Esophagus mucosa (tissue), 1 donor: ENCODE results near the gene FKBP2. TPM values are rescaled to one million over a fixed set of nuclear protein-coding genes. Genes with fewer than 3 reads are reported as not detected.

Experiments used
- ATAC-seq: fragments of 200-7000 bp; cut with Tn5 transposase; one replicate; pipeline ENCODE4 v1.9.1; 2020
- total RNA-seq: library from RNA; stranded (reverse); gene quantifications from one replicate; pipeline ENCODE4 v1.2.4, GENCODE V29; 2023
- donor health status: DM: yes; HTN: yes; CAD: no.

The FKBP2 gene
- total RNA-seq, 1 donor from 2014 or later: 40.7 TPM

DNA sequence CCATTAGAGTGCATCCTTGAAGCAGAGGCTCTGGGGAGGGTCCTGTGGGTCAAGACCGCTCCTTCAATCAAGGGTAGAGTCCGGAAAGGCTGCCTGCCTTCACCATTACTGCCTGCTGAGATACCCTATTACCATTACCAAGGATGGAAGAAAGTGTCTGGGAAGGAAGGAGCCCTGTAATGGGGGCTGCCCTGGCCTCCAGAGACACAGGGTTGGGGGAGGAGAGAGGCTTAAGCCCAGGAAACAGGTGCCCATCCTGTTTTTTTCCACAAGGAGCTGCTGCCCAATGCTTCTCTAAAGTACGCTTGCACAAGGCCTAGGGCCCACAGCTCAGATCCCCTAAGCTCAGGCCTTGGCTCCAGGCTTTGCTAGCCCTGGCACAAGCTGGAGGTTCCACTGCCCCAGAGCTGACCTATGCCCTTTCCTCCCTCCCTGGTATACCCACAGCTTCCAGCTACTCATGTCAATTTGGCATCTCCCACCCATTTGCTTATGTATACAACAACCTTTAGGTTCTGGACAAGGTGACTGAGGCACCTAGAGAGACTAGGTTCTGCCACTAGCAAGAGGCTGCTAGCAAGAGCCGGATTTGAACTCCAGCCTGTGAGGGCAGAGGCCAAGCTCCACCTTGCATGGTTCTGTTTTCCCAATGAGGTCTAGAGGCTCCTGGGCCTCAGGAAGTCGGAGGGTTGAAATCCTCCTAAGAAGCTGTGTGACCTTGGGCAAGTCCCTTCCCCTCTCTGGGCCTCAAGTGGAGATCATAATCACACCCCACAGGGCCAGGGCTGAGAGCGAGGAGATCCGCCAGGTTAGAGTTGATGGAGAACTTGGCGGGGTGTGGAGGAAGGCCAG lies 8.9 kb downstream of the FKBP2 start:
- no peak for ATAC-seq

DNA sequence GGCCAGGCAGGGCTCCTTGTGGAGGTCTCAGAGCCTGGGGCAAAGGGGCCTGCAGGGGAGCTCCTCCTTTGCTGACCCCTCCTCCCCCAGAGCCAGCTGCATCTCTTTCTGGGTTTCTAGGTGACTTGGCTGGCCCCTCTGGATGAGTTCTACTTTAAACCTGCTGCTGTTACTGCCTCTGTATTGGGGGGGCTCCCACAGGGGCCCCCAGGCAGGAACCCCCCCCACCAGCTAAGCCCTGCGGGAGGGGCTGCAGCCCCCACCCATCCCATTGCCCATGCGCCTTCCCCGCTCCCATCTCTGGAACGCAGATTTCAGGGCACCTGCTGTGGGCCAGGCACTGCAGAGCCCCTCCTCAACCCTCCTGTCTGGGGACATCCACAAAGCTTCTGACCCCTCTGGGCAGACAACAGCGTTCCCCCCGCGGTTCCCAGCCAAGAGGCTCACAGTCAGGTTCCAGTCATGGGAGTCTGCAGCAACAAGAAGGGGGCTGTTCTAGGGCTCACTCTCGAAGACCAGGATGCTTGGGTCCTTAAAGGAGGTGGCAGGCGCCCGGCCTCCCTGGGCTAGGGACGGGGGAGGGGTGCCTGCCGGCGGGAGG lies 9.6 kb downstream of the FKBP2 start:
- ATAC-seq: no peak

DNA sequence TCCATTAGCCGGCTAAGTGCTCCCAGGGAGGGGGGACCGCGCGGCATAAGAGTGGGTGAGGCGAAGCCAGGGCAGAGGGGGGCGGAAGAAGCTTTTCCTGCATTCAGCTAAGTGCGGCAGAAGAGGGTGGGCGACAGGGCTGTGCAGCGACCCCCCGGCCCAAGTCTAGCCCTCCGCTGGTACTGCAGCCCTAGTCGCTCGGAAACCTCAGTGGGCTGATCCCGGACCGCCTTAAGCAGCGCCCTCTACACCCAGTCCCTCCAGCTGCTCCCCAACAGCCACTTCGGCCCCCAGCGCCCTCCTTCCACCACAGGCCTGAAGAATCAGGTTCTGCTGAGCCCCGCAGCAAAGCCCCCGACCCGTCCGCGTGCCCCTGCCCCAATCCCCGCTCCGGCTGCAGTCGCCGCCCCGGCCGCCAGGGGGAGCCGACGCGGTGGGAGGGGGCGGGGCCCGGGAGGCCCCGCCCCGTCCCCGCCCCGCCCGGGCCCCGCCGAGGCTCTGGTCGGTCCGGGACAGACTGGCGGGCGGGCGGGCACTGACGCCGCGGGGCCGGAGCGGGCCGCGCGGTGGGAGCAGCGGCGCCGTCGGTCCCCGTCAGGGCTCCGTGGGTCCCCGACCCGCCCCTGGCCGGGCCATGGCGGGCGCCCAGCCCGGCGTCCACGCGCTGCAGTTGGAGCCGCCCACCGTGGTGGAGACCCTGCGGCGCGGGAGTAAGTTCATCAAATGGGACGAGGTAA lies 10.3 kb downstream of the FKBP2 start, which contains the start of gene PLCB3:
Gene PLCB3 (plus strand): TSS at position 515 of the 737 bp plus-strand sequence. CDS start 120 bp downstream, at position 635.
- ATAC-seq: peak; percentile 61

DNA sequence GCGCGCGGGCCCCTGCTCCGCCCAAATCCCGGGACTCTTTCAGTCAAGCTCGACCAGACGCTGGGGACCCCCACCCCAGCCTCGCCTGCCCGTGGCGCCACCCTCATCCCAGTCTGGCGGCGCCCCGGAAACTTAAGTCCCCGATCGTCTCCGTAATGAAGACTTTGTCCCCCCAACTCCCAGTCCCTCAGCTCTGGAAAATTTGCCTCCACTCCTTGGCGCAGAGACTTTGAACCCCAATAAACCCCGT lies 10.8 kb downstream of the FKBP2 start:
- ATAC-seq: no peak

DNA sequence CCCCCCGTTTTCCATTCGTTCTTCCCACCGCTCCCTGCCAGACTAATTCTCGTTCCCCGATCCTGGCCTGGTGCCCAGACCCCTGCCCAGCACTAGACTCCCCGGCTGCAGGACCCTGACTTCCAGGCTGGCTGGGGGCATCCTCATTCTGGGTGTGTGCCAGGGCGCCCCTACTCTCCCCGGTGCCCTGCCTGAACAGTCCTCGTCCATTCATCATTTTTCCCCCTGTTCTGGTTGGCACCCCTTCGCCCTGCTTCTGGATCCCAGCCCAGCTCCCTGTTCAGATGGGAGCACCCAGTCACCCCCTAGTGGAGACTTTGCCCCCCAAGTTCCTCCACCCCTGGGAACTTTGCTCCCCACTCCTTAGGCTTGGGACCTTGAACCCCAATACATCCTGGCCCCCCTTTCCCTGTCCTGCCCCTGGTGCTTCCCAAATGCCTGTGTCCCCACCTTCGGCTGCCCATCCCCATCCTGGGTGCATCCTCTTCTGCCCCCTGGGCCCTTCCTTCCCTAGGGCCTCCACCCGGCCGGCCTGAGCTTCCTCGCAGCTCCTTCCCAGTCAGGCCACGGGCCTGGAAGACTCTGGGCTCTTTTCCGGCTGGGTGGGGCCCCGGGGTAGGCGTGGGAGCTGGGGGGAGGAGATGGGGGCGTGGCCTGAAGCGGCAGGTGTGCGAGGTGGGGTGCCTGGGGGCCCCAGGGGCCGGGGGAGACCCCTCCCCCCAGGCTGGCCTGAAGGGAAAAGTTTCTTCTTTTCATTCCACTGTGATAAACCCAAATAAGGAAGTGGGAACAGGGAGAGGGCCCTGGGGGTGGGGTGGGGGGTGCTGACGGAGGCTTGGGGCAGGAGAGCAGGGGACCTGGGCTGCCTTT lies 11.3 kb downstream of the FKBP2 start:
- ATAC-seq: peak; percentile 48

DNA sequence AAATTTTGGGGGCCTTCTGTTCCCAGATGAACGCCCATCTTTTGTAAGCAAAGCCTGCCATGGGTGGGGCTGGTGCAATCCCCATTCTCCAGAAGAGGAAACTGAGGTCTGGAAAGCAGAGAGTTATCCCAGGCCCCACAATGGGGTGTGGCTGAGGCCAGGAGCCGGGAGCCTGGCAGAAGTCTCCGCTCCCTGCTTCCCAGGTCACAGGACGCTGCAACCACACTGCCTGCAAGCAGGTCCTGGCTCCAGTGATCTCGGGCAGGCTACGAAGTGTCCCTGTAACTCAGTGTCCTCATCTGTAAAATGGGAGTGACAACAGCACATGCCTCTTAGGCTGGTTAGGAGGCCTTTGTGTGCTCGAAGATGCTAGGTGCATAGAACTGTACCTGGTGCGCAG lies 12.1 kb downstream of the FKBP2 start:
- no peak for ATAC-seq

- no peak for ATAC-seq
Measured at GRCh38 chr11:64253481-64253880, 12.6 kb downstream of the FKBP2 start.

GRCh38 chr11:64254326-64254725 lies 13.4 kb downstream of the FKBP2 start:
- no peak for ATAC-seq

DNA sequence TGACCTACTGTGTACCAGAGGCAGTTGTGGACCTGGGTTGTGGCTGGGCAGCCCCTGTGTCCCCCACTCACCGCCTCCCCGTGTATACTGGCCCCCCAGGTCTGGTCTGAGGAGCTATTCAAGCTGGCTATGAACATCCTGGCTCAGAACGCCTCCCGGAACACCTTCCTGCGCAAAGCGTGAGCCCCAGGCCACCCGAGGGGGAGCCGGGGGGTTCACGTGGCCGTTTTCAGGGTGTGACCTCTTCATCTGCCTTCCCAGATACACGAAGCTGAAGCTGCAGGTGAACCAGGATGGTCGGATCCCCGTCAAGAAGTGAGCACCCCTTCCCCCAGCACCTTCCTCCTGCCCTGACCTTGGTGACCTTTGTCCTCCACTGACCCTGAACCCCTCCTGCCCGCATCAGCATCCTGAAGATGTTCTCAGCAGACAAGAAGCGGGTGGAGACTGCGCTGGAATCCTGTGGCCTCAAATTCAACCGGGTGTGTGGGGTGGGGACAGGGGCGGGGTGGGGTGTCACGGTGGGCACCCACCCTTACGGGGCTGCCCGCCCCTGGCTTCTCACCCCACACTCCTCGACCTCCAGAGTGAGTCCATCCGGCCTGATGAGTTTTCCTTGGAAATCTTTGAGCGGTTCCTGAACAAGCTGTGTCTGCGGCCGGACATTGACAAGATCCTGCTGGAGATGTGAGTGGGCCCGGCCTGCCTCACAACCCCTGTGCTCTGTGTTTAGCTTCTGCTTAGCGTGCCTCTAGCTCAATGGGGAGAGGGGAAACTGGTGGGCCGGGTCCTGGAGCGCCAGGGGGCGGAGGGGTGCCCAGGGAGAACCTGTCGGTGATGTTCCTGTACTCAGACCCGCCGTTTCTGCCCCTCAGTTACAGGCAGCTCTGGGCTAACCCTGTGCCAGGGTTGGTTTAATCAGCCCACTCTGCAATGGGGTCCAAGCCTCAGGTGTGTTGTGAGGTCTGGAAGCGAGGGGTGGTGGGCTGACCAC lies 14.5 kb downstream of the FKBP2 start:
- no peak for ATAC-seq

DNA sequence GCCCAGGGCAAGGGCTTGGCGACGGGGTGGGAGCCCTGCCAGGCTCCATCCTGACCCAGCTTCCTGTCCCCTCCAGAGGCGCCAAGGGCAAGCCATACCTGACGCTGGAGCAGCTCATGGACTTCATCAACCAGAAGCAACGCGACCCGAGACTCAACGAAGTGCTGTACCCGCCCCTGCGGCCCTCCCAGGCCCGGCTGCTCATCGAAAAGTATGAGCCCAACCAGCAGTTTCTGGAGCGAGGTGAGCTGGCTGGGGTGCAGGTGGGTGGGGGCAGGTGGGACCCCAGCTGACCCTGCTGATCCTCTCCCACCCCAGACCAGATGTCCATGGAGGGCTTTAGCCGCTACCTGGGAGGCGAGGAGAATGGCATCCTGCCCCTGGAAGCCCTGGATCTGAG lies 15.4 kb downstream of the FKBP2 start:
- ATAC-seq: no peak

GRCh38 chr11:64258356-64258755 lies 17.5 kb downstream of the FKBP2 start:
- no peak for ATAC-seq

DNA sequence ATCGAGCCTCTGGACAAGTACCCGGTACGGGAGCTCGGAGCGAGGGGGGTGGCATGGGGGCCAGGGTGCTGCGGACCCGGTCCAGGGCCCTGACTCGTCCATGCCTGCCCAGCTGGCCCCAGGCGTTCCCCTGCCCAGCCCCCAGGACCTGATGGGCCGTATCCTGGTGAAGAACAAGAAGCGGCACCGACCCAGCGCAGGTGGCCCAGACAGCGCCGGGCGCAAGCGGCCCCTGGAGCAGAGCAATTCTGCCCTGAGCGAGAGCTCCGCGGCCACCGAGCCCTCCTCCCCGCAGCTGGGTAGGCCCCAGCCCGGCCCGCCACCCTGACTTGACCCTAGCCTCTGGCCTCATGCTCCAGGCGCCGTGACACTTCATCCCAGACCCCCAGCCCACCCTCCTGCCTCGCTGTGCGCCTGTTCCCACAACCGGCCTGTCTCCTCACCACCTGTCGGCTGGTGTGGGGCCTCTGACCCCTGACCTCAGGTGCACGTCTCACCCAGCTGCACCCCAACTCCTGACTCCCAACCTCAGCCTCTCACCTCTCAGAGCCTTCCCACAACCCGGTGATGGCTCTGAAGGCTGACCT lies 18.1 kb downstream of the FKBP2 start:
- ATAC-seq: no peak

- no peak for ATAC-seq
Measured at GRCh38 chr11:64259533-64260067, 18.7 kb downstream of the FKBP2 start.

DNA sequence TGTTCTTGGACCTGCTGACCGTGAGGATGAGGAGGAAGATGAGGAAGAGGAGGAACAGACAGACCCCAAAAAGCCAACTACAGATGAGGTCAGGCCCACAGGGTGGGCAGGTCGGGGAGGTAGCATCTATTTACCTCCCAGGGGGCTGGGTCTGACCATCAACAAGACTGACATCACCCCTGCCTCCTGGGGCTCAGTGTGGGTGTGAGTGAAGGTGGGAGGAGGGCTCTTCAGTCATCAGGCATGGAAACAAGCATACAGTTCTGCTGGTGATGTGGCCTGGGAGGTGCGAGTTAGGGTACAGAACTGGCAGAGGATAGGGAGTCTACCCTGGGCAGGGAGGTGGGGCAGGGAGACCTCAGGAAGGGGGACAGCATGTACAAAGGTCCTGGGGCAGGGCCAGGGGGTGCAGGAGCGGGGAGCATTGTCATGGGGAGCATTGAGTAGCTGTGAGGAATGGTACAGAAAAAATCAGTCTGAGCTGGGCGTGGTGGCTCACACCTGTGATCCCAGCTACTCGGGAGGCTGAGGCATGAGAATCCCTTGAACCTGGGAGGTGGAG lies 19.3 kb downstream of the FKBP2 start:
- no peak for ATAC-seq

- ATAC-seq: no peak
Measured at GRCh38 chr11:64261556-64262080, 20.7 kb downstream of the FKBP2 start.

- no peak for ATAC-seq
Measured at GRCh38 chr11:64262271-64263002, 21.5 kb downstream of the FKBP2 start.

GRCh38 chr11:64263021-64263946 lies 22.4 kb downstream of the FKBP2 start:
- ATAC-seq: no peak

DNA sequence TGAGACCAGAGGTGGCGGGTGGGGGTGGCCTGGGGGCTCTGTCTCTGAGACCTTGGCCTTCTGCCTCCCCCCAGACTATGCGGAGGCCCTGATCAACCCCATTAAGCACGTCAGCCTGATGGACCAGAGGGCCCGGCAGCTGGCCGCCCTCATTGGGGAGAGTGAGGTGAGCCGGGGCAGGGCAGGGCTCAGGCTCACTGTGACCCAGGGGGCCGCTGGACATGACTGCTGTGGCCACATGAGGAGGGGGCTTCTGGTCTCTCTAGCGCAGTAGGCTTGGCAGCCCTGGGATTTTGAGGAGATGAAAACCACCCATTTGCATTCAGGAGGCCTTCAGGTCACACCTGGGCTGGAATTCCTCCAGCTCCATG lies 23.0 kb downstream of the FKBP2 start:
- ATAC-seq: no peak
